ENCODE results near the gene CAMK4. TPM values are rescaled to one million over a fixed set of nuclear protein-coding genes. Genes with fewer than 3 reads are reported as not detected.

Gene CAMK4
- total RNA-seq, 1 donor from 2014 or later: 33.7 TPM

- Mint-ChIP-seq H3K9me3 (ENCODE audit: unreplicated experiment) (peaks cover 3% of the 10 kb centered on the region), H3K27me3 (ENCODE audit: unreplicated experiment) (peaks cover 2% of the 10 kb centered on the region), H3K27ac (ENCODE audit: unreplicated experiment) (no peak overlapping the region), H3K4me3 (ENCODE audit: unreplicated experiment) (no peak overlapping the region), H3K36me3 (ENCODE audit: unreplicated experiment) (peaks cover 5% of the 10 kb centered on the region), H3K4me1 (ENCODE audit: low read depth, unreplicated experiment) (peaks cover 4% of the 10 kb centered on the region)
- no peak for DNase-seq
- no peak for TF ChIP-seq CTCF (IDR thresholded peaks at IDR 0.05; ENCODE audit: partially characterized antibody, unreplicated experiment)
Measured at GRCh38 chr5:111425205-111425604, 201.0 kb downstream of the CAMK4 start.

- Mint-ChIP-seq H3K4me1 (ENCODE audit: low read depth, unreplicated experiment) (peaks cover under 1% of the 10 kb centered on the region), H3K36me3 (ENCODE audit: unreplicated experiment) (no peaks in the 10 kb centered on the region), H3K9me3 (ENCODE audit: unreplicated experiment) (peaks cover 3% of the 10 kb centered on the region), H3K4me3 (ENCODE audit: unreplicated experiment) (no peak overlapping the region), H3K27me3 (ENCODE audit: unreplicated experiment) (peaks cover 1% of the 10 kb centered on the region), H3K27ac (ENCODE audit: unreplicated experiment) (no peak overlapping the region)
- no peak for TF ChIP-seq CTCF (IDR thresholded peaks at IDR 0.05; ENCODE audit: partially characterized antibody, unreplicated experiment)
- no peak for DNase-seq
Measured at GRCh38 chr5:111427762-111428161, 203.6 kb downstream of the CAMK4 start.

GRCh38 chr5:111432883-111433536 is 208.8 kb downstream of the CAMK4 start:
- no peak for TF ChIP-seq CTCF (IDR thresholded peaks at IDR 0.05; ENCODE audit: partially characterized antibody, unreplicated experiment)
- Mint-ChIP-seq H3K4me1 (ENCODE audit: low read depth, unreplicated experiment) (no peaks in the 10 kb centered on the region), H3K9me3 (ENCODE audit: unreplicated experiment) (no peaks in the 10 kb centered on the region), H3K27ac (ENCODE audit: unreplicated experiment) (no peak overlapping the region), H3K27me3 (ENCODE audit: unreplicated experiment) (no peaks in the 10 kb centered on the region), H3K36me3 (ENCODE audit: unreplicated experiment) (no peaks in the 10 kb centered on the region), H3K4me3 (ENCODE audit: unreplicated experiment) (no peak overlapping the region)
- no peak for DNase-seq

- no peak overlapping the region for H3K27ac Mint-ChIP-seq (ENCODE audit: unreplicated experiment)
Measured at GRCh38 chr5:111434800-111435199, 210.6 kb downstream of the CAMK4 start.

More at GRCh38 chr5:111434800-111435199, 210.6 kb downstream of the CAMK4 start:
- no peaks in the 10 kb centered on the region for H3K36me3 Mint-ChIP-seq (ENCODE audit: unreplicated experiment)
- H3K9me3 Mint-ChIP-seq (ENCODE audit: unreplicated experiment): no peaks in the 10 kb centered on the region
- DNase-seq: no peak
- TF ChIP-seq CTCF (IDR thresholded peaks at IDR 0.05; ENCODE audit: partially characterized antibody, unreplicated experiment): no peak
- H3K4me1 Mint-ChIP-seq (ENCODE audit: low read depth, unreplicated experiment): no peaks in the 10 kb centered on the region
- H3K27me3 Mint-ChIP-seq (ENCODE audit: unreplicated experiment): no peaks in the 10 kb centered on the region
- no peak overlapping the region for H3K4me3 Mint-ChIP-seq (ENCODE audit: unreplicated experiment)

All from glutamatergic neuron (in vitro differentiated cells).